IMR-90 (cell line): ENCODE measurements around the gene ABL2. TPM values are rescaled to one million over a fixed set of nuclear protein-coding genes. Genes with fewer than 3 reads are reported as not detected.

ENCODE experiments used
- ATAC-seq: fragments of 200-7000 bp; cut with Tn5 transposase; 2 replicates; pipeline ENCODE4 v1.9.1; 2020; ENCODE audit warnings: low read depth, mild to moderate bottlenecking, moderate library complexity
- BruUV-seq: library from RNA; stranded (reverse); fragments of 400-500 nt; replicated peaks from 2 replicates; lab custom pipeline; 2021; lab: Mats Ljungman, UMichigan
- CTCF ChIA-PET: fragments of 300-600 bp; formaldehyde crosslinking; extraction: SDS; loops from one replicate; lab custom pipeline; 2021; ENCODE audit warnings: antibody characterized with exemption; lab: Yijun Ruan, JAX
- POLR2A ChIA-PET: fragments of 300-600 bp; sonication (Branson Sonifier 250); formaldehyde crosslinking; loops from one replicate; lab custom pipeline; 2022; ENCODE audit warnings: antibody characterized with exemption; ENCODE audit not compliant: unreplicated experiment; lab: Charles Lee
- DNase-seq: peaks from one replicate; pipeline ENCODE4 v3.0.0; 2013
- H2AFZ ChIP-seq: replicated peaks from 2 replicates; pipeline ENCODE3; 2013; ENCODE audit warnings: low read length, mild to moderate bottlenecking; ENCODE audit not compliant: poor library complexity
- H2AK5ac ChIP-seq: 2 replicates; pipeline ENCODE4 v1.6.1; 2013; ENCODE audit warnings: low read depth, low read length, inconsistent platforms
- H2AK9ac ChIP-seq: replicated peaks from 2 replicates; pipeline ENCODE3; 2013; ENCODE audit warnings: mild to moderate bottlenecking, low read depth, low read length, moderate library complexity; ENCODE audit not compliant: poor library complexity
- H2BK120ac ChIP-seq: 2 replicates; pipeline ENCODE4 v1.6.1; 2013; ENCODE audit warnings: low read depth, low read length, inconsistent platforms
- H2BK15ac ChIP-seq: 3 replicates; pipeline ENCODE4 v1.6.1; 2013; ENCODE audit warnings: low read depth, low read length, inconsistent platforms
- H2BK20ac ChIP-seq: 2 replicates; pipeline ENCODE4 v1.6.1; 2013; ENCODE audit warnings: low read depth, mild to moderate bottlenecking, inconsistent platforms, low read length, moderate library complexity
- H2BK5ac ChIP-seq: 2 replicates; pipeline ENCODE4 v1.6.1; 2013; ENCODE audit warnings: mild to moderate bottlenecking, low read depth, low read length, inconsistent platforms; ENCODE audit not compliant: poor library complexity, severe bottlenecking
- H3K14ac ChIP-seq: replicated peaks from 2 replicates; pipeline ENCODE4 v1.6.1; 2013; ENCODE audit warnings: low read depth, low read length, inconsistent platforms
- H3K18ac ChIP-seq: 2 replicates; pipeline ENCODE4 v1.6.1; 2013; ENCODE audit warnings: low read depth, low read length, control low read depth
- H3K23ac ChIP-seq: 2 replicates; pipeline ENCODE4 v1.6.1; 2013; ENCODE audit warnings: low read depth, low read length, inconsistent platforms
- H3K27ac ChIP-seq: 2 replicates; pipeline ENCODE4 v1.5.1; 2013; ENCODE audit warnings: mild to moderate bottlenecking, control low read depth, low read length; ENCODE audit not compliant: insufficient read depth
- H3K27me3 ChIP-seq: 2 replicates; pipeline ENCODE4 v1.6.1; 2013; ENCODE audit warnings: low read length; ENCODE audit not compliant: control insufficient read depth, insufficient read depth
- H3K36me3 ChIP-seq: 2 replicates; pipeline ENCODE4 v1.6.1; 2013; ENCODE audit warnings: low read length, mixed read lengths; ENCODE audit not compliant: control insufficient read depth, insufficient read depth
- H3K4ac ChIP-seq: 2 replicates; pipeline ENCODE4 v1.6.1; 2013; ENCODE audit warnings: low read depth, low read length, inconsistent platforms
- H3K4me1 ChIP-seq: 2 replicates; pipeline ENCODE4 v1.6.1; 2013; ENCODE audit warnings: low read length, mixed read lengths; ENCODE audit not compliant: control insufficient read depth, insufficient read depth
- H3K4me2 ChIP-seq: 2 replicates; pipeline ENCODE4 v1.6.1; 2013; ENCODE audit warnings: low read depth, mild to moderate bottlenecking, control low read depth, low read length, moderate library complexity
- H3K4me3 ChIP-seq: 2 replicates; pipeline ENCODE4 v1.5.1; 2013; ENCODE audit warnings: low read depth, mild to moderate bottlenecking, control low read depth, low read length, moderate library complexity; ENCODE audit not compliant: insufficient read depth
- H3K56ac ChIP-seq: 2 replicates; pipeline ENCODE4 v1.6.1; 2013; ENCODE audit warnings: low read length, inconsistent platforms; ENCODE audit not compliant: insufficient read depth; ENCODE audit errors: extremely low read depth
- H3K79me1 ChIP-seq, 2 experiments: 2 replicates each; pipeline ENCODE4 v1.6.1; 2013; ENCODE audit warnings: low read length in 2 of 2, inconsistent platforms in 1 of 2, low read depth in 1 of 2
- H3K9ac ChIP-seq: 2 replicates; pipeline ENCODE4 v1.6.1; 2013; ENCODE audit warnings: low read depth, low read length, control low read depth
- H3K9me1 ChIP-seq: 2 replicates; pipeline ENCODE4 v1.6.1; 2013; ENCODE audit warnings: low read length, inconsistent platforms; ENCODE audit not compliant: insufficient read depth
- H3K9me3 ChIP-seq: 2 replicates; pipeline ENCODE4 v1.6.1; 2013; ENCODE audit warnings: low read length; ENCODE audit not compliant: control insufficient read depth, insufficient read depth
- H4K20me1 ChIP-seq: 2 replicates; pipeline ENCODE4 v1.6.1; 2013; ENCODE audit warnings: low read length, inconsistent platforms; ENCODE audit not compliant: insufficient read depth
- H4K5ac ChIP-seq: 2 replicates; pipeline ENCODE4 v1.6.1; 2013; ENCODE audit warnings: mild to moderate bottlenecking, low read depth, low read length, control low read depth
- H4K8ac ChIP-seq, 2 experiments: 2 replicates each; pipeline ENCODE4 v1.6.1; 2013; ENCODE audit warnings: low read depth in 2 of 2, low read length in 2 of 2, control low read depth in 1 of 2, inconsistent platforms in 1 of 2
- H4K91ac ChIP-seq: 2 replicates; pipeline ENCODE4 v1.6.1; 2013; ENCODE audit warnings: low read depth, low read length, inconsistent platforms; ENCODE audit not compliant: insufficient read depth
- BHLHE40 ChIP-seq: fragments of 150-350 bp; IDR thresholded peaks from 2 replicates; pipeline ENCODE4 v1.6.1; 2016; ENCODE audit warnings: mild to moderate bottlenecking, low read depth, low read length
- CEBPB ChIP-seq: IDR thresholded peaks from 2 replicates; pipeline ENCODE4 v1.6.1; 2012; ENCODE audit warnings: low read depth, low read length, improper control_type of control experiment
- CHD1 ChIP-seq: IDR thresholded peaks from 2 replicates; pipeline ENCODE4 v1.6.1; 2012; ENCODE audit warnings: low read depth, low read length, improper control_type of control experiment
- CTCF ChIP-seq: conservative IDR thresholded peaks from 2 replicates; pipeline ENCODE4 v1.5.1; 2012; ENCODE audit warnings: mild to moderate bottlenecking, low read depth, low read length, improper control_type of control experiment
- FOS ChIP-seq: fragments of 150-350 bp; IDR thresholded peaks from 2 replicates; pipeline ENCODE4 v1.6.1; 2016; ENCODE audit warnings: low read depth, low read length
- MAFK ChIP-seq: IDR thresholded peaks from 2 replicates; pipeline ENCODE4 v1.6.1; 2012; ENCODE audit warnings: low read depth, low read length, improper control_type of control experiment
- MAZ ChIP-seq: IDR thresholded peaks from 2 replicates; pipeline ENCODE4 v1.6.1; 2012; ENCODE audit warnings: low read depth, mild to moderate bottlenecking, low read length, improper control_type of control experiment, moderate library complexity, borderline replicate concordance
- MXI1 ChIP-seq: IDR thresholded peaks from 2 replicates; pipeline ENCODE4 v1.6.1; 2012; ENCODE audit warnings: low read depth, mild to moderate bottlenecking, low read length, moderate library complexity, borderline replicate concordance
- NFE2L2 ChIP-seq: fragments of 150-350 bp; IDR thresholded peaks from 2 replicates; pipeline ENCODE4 v1.6.1; 2016; ENCODE audit warnings: low read depth, mild to moderate bottlenecking, low read length
- RAD21 ChIP-seq: IDR thresholded peaks from 2 replicates; pipeline ENCODE4 v1.6.1; 2012; ENCODE audit warnings: low read length, improper control_type of control experiment
- RCOR1 ChIP-seq: IDR thresholded peaks from 2 replicates; pipeline ENCODE4 v1.6.1; 2012; ENCODE audit warnings: mild to moderate bottlenecking, low read length, improper control_type of control experiment; ENCODE audit not compliant: insufficient replicate concordance
- SMC3 ChIP-seq: fragments of 150-350 bp; IDR thresholded peaks from 2 replicates; pipeline ENCODE4 v1.6.1; 2016; ENCODE audit warnings: low read depth, mild to moderate bottlenecking, antibody characterized with exemption, low read length, moderate library complexity
- WGBS, 2 experiments: methylation state at CpG; one replicate each; pipeline versions ENCODE4 v1.1.5 to v1.1.7; 2013; ENCODE audit warnings: missing lambda C conversion rate in 2 of 2; ENCODE audit not compliant: insufficient read length in 1 of 2; ENCODE audit errors: extremely low coverage in 2 of 2; 5-methylcytosine and 5-hydroxymethylcytosine counted together
- dilution Hi-C: fragments of 300-500 bp; cut with HindIII; formaldehyde crosslinking; loops from one replicate; pipeline ENCODE4 v1.14.3; 2018; ENCODE audit warnings: low sequenced_read_pairs; ENCODE audit not compliant: unreplicated experiment
- in situ Hi-C: fragments of 300-500 bp; cut with MboI; formaldehyde crosslinking; loops from 3 replicates; pipeline ENCODE4 v1.14.3; 2019; ENCODE audit warnings: low sequenced_read_pairs, inconsistent platforms, mixed read lengths
- intact Hi-C: fragments of 100-400 bp; cut with micrococcal nuclease; formaldehyde crosslinking; loops from 2 replicates; pipeline ENCODE4 v1.10.0; 2022
- polyA plus RNA-seq, 3 experiments: library from polyadenylated mRNA; depleted of rRNA; stranded (reverse); fragments of >200 nt; gene quantifications; 2 replicates each; pipeline ENCODE4 v1.2.3, GENCODE V29; 2012; ENCODE audit warnings: low replicate concordance in 1 of 3
- total RNA-seq: library from RNA; depleted of rRNA; stranded (reverse); fragments of >200 nt; gene quantifications from 2 replicates; pipeline ENCODE4 v1.2.3, GENCODE V29; 2012
- TF ChIP-seq, protein P1 (sequence below): fragments of 150-350 bp; IDR thresholded peaks from 2 replicates; pipeline ENCODE4 v1.6.1; 2017; ENCODE audit warnings: mild to moderate bottlenecking, antibody characterized with exemption, low read length, low read depth

ABL2 gene
- total and polyA plus RNA-seq, 2 of the 4 experiments (the other 2 are of a cell fraction): 9.7 to 110 TPM

GRCh38 chr1:179095377-179095776, 134.1 kb downstream of the ABL2 start:
- Histone ChIP-seq H2AK9ac (no peak overlapping the region), H4K91ac (no peak overlapping the region), H4K20me1 (no peaks in the 10 kb centered on the region), H2BK20ac (no peak overlapping the region), H3K79me1 (peaks cover 10 to 73% of the 10 kb centered on the region in 2 experiments), H2BK15ac (no peak overlapping the region), H3K9me1 (peaks cover 18% of the 10 kb centered on the region), H3K56ac (no peak overlapping the region), H3K4me3 (no peak overlapping the region), H3K4ac (no peak overlapping the region), H2AFZ (no peak overlapping the region), H3K9me3 (no peaks in the 10 kb centered on the region), H2BK120ac (no peak overlapping the region), H3K36me3 (peaks cover 41% of the 10 kb centered on the region), H4K8ac (no peak overlapping the region), H3K14ac (no peak overlapping the region), H2AK5ac (no peak overlapping the region), H3K4me1 (peaks cover 10% of the 10 kb centered on the region), H3K18ac (no peak overlapping the region), H4K5ac (no peak overlapping the region), H3K23ac (no peak overlapping the region), H3K4me2 (no peak overlapping the region), H3K27ac (no peak overlapping the region), H3K9ac (no peak overlapping the region), H2BK5ac (no peak overlapping the region), H3K27me3 (no peaks in the 10 kb centered on the region)
- no peak for DNase-seq
- intact Hi-C loops (no loop called here), in situ Hi-C loops (no loop called here), dilution Hi-C loops (no loop called here)
- TF ChIP-seq, protein P1, sequence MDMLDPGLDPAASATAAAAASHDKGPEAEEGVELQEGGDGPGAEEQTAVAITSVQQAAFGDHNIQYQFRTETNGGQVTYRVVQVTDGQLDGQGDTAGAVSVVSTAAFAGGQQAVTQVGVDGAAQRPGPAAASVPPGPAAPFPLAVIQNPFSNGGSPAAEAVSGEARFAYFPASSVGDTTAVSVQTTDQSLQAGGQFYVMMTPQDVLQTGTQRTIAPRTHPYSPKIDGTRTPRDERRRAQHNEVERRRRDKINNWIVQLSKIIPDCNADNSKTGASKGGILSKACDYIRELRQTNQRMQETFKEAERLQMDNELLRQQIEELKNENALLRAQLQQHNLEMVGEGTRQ: no peak
- TF ChIP-seq NFE2L2 (no peak), RAD21 (no peak), MXI1 (no peak), BHLHE40 (no peak), CTCF (no peak), CHD1 (no peak), SMC3 (no peak), MAFK (no peak), FOS (no peak), RCOR1 (no peak), CEBPB (no peak), MAZ (no peak)
- 100% methylated on average over 1 of the region's 4 CpGs; no CpG with 5 or more reads in 1 of the 2 experiments for WGBS, 2 experiments
- no peak for ATAC-seq
- CTCF ChIA-PET: no interaction called here
- POLR2A ChIA-PET: no interaction called here
- BruUV-seq: TSS peak; percentile 95
